RWPE1 (cell line): ENCODE data around the gene ERICH6B.

Experiments used
- CTCF ChIA-PET: fragments of 350-600 bp; sonication (Branson Sonifier 250); formaldehyde crosslinking; extraction: SDS; loops from one replicate; lab custom pipeline; 2021; lab: Yijun Ruan, JAX
- POLR2A ChIA-PET: fragments of 400-600 bp; formaldehyde crosslinking; extraction: SDS; loops from one replicate; lab custom pipeline; 2020; ENCODE audit warnings: antibody characterized with exemption; ENCODE audit not compliant: low non-redundant PET; lab: Yijun Ruan, JAX
- DNase-seq: peaks from one replicate; pipeline ENCODE4 v3.0.0; 2012; ENCODE audit warnings: low spot score
- H3K27ac ChIP-seq: fragments of 450-650 bp; 2 replicates; pipeline ENCODE4 v1.5.1; 2017
- CTCF ChIP-seq: fragments of 450-650 bp; conservative IDR thresholded peaks from 2 replicates; pipeline ENCODE4 v1.5.1; 2017; ENCODE audit warnings: low read depth, mild to moderate bottlenecking

Gene ERICH6B

GRCh38 chr13:45630791-45631190 is 15.3 kb upstream of the ERICH6B start:
- ChIA-PET POLR2A (no interaction called here), CTCF (no interaction called here)
- no peak overlapping the region for H3K27ac ChIP-seq
- DNase-seq: no peak
- TF ChIP-seq CTCF: no peak

GRCh38 chr13:45629940-45630339 is 14.4 kb upstream of the ERICH6B start:
- ChIA-PET POLR2A (interaction anchor here (0.5 kb wide), 1 partner anchor 1037 kb away, joined by 3 read pairs; no protein-coding TSS in a partner anchor), CTCF (no interaction called here)
- no peak for DNase-seq
- no peak for TF ChIP-seq CTCF
- H3K27ac ChIP-seq: no peak overlapping the region

- ChIA-PET CTCF (no interaction called here), POLR2A (no interaction called here)
- no peak for TF ChIP-seq CTCF
- DNase-seq: no peak
- H3K27ac ChIP-seq: no peak overlapping the region
These were observed 12.6 kb upstream of the ERICH6B start for GRCh38 chr13:45628094-45628493.

- POLR2A ChIA-PET: no interaction called here
- DNase-seq: no peak
- CTCF ChIA-PET: no interaction called here
These were observed 12.1 kb upstream of the ERICH6B start for GRCh38 chr13:45627656-45628055.

GRCh38 chr13:45626731-45627374 is 11.3 kb upstream of the ERICH6B start:
- H3K27ac ChIP-seq: no peak overlapping the region
- POLR2A ChIA-PET: no interaction called here
- CTCF ChIA-PET: interaction anchor here (0.6 to 0.9 kb wide), 2 partner anchors 102 to 300 kb away, joined by 3 to 4 read pairs; no protein-coding TSS in a partner anchor
- no peak for DNase-seq
- TF ChIP-seq CTCF: no peak

More at GRCh38 chr13:45627656-45628055, 12.1 kb upstream of the ERICH6B start:
- TF ChIP-seq CTCF: no peak
- no peak overlapping the region for H3K27ac ChIP-seq

- ChIA-PET CTCF (interaction anchor here (0.5 to 1.6 kb wide), 16 partner anchors 18 to 1001 kb away, joined by 3 to 8 read pairs (median 4); no protein-coding TSS in a partner anchor), POLR2A (no interaction called here)
- TF ChIP-seq CTCF: peak; percentile 60
- no peak overlapping the region for H3K27ac ChIP-seq
- DNase-seq: peak; percentile 47
These were observed 8.1 kb upstream of the ERICH6B start for GRCh38 chr13:45623516-45624090.
